NCI-H748 (cell line): Measurements from ENCODE around the gene ARHGEF18.
"Not testable (repeated sequence)": the region's sequence is repeated elsewhere in the genome, so short reads cannot be mapped to it uniquely, and the experiment has no call there.

ENCODE experiments used
- DNase-seq: peaks from one replicate; lab custom pipeline; 2025; ENCODE audit not compliant: unreplicated experiment; lab: John Stamatoyannopoulos, UW

ARHGEF18 gene

DNA sequence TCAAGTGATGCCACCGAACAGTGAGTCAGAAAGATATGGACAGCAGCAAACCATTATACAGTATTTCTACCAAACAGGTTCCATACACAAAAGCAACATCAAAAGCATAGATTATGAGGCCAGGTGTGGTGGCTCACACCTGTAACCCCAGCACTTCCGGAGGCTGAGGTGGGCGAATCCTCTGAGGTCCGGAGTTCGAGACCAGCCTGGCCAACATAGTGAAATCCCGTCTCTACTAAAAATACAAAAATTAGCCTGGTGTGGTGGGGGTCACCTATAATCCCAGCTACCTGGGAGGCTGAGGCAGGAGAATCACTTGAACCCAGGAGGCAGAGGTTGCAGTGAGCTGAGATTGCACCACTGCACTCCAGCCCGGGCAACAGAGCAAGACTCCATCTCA is 1.7 kb upstream of the ARHGEF18 start:
- DNase-seq: not testable (repeated sequence)

DNA sequence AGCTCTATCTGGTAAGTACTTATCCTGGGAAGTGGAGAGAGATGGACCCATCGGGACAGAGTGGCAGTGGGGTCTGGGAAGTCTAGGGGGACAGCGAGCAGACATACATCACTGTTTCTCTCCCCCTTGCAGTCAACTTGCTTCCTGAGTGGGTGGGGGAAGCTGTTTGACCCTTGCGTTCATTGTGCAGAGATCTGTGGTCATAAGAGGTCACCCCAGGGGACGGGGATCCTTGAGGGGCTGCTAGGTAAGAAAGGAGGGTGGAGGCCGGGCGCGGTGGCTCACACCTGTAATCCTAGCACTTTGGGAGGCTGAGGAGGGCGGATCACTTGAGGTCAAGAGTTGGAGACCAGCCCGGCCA is 474 bp downstream of the ARHGEF18 start:
- no peak for DNase-seq

DNA sequence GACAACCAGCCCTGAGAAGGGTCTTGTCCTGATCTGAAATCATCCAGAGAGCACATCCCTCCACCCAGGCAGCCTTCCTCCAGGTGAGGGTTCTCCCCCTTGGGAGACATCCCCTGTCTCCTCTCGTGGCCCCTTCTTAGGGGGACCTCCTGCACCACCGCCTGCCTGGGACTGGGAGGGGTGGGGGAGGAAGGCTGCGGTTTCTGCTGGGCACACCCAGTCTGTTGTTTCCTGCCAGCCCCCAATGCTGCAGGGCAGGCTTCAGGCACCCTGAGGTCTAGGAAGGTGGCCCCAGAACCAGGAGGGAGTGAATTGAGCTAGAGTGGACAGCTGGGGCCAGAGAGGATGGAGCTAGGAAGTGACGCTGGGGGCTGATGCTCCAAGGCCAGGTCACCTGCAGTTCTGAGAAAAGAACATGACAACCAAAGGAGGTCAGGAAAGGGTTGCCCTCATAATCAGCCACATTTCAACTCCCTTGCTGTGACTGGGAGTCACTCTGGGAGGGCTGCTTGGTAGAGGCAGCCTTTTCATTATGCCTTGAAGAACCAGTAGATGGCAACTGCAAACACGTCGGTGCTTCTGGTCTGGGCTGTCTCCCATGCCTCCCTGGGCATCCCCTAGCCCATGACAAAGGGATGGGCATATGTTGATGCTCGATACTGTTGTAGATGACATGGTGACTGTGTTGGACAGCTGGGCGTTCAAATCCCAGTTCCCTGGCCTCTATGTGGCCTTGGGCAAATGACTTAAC is 1.4 kb downstream of the ARHGEF18 start:
- DNase-seq: no peak

DNA sequence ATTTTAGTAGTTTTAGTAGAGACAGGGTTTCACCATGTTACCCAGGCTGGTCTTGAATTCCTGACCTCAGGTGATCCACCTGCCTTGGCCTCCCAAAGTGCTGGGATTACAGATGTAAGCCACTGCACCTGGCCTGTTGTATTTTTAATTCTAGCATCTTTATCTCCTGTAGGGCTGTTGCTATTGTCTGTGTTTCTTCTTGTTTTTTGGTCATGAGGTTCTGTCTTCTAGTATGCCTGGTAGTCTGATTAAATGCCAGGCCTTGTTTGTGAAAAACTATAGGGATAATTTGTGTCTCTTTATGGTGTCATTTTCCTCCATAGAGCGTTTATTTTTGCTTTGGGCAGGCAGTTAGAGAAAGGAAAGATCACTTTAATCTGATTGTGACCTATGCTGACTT is 3.1 kb downstream of the ARHGEF18 start:
- DNase-seq: no peak

DNA sequence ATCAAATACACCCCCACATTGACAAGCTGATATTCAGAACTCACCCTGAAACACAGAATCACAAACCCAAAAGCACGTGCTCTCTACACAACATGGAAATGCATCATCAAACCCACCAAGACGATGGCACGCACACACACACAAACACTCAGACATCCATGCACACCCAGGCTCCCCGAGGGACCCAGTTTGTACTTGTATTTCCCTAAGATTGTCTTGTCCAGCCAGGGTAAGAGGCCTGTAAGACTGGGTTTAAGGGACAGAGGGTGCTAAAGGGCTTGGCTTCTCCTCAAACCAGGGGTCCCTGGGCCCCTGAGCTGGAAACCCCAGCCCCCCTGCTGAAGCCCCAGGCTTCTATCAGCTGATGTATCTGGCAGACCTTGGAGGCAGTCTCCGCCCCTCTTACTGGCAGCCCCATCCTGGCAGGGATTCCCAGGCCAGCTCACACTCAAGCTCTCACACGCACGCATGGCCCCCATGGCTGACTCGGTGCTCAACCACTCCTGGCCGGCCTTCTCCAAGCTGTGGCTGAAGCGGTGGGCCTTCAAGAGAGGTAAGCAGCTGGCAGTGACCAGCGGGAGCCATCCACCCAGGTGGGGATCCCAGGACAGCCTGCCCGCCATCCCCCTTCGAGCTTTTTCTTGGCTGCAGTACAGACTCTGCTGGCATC is 6.5 kb downstream of the ARHGEF18 start:
- DNase-seq: no peak

DNA sequence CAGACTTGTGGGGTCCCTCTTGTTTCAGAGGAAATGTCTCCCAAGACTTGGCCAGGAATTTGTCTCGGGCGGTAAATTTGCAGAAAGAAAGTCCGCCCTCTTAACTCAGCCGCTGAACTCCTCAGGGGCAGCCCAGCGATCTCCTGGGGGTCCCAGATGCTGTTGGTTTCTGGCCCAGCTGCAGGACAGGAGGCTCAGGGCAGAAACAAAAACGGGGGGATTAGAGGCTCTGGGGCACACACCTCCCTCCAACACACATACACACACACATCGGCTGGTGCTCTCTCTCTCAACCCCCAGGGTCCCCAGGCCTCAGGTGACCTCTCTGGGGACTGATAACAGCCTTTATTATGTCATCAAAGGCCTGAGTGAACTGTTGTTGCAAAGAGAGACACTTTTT is 7.1 kb downstream of the ARHGEF18 start:
- no peak for DNase-seq

DNA sequence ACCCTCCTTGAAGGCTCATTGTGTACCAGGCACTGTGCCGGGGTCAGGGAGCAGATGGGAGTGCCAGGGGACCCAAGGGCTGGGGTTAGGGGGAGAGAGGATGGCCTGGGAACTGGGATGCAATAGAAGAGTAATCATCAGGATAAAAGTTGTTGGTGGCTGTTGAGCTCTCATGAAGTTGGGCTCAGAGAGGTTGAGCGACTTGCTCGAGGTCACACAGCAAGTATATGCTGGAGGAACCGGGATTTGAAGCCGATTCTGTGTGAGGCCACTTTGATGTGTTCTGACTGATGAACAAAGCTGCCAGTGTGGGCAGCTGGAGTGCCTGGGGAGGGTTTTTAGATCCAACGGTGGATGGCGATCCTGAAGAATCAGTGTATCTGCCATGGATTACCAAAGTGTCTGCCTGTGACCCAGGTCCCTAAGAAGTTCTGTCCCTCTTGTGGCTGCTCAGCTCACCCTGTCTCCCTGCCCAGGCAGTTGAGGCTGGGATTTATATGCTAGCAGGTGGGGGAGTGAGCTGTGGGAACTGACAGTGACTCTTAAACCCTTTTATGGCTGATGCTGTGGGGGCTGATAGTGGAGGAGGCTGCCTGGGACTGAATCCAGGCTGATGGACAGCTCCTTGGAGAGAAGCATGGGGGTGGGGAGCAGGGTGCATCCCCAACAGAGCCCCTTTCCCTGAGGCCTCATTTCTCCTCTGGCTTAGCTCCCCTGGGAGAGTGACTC is 8.3 kb downstream of the ARHGEF18 start:
- DNase-seq: no peak

DNA sequence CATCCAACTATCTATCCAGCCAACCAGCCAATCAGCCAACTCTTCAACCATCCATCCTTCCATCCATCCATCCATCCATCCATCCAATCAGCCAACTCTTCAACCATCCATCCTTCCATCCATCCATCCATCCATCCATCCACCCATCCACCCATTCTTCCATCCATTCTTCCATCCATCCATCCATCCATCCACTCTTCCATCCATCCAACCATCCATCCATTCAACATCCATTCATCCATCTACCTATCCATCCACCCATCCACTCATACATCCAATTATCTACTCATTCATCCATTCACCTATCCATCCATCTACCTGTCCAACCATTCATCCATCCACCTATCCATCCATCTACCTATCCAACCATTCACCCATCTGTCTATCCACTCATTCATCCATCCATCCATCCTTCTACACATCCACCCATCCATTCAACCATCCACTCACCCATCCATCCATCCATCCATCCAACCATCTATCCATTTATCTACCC is 9.4 kb downstream of the ARHGEF18 start:
- DNase-seq: no peak

DNA sequence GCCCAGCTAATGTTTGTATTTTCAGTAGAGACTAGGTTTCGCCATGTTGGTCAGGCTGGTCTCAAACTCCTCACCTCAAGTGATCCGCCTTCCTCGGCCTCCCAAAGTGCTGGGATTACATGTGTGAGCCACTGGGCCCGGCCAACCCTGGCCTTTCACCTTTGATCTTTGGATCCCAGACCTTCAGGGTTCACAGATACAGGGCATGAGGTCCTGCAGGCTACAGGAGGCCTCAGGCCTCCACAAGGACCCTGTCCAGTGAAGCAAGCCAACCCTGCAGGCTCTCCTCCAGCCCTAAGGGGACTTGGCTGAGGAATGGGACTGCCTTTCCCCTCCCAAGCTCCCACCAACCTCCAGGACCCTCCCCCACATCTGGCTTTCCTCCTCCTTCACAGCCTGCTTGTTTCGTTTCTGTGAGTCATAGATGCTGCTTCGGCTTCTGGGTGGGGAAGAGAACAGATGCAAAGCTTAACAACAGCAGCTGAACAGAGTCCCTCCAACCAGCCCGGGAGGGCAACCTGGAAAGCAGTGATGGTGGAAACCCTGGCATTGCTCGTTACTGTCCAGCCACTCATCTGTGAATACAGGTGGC is 11.8 kb downstream of the ARHGEF18 start:
- no peak for DNase-seq

DNA sequence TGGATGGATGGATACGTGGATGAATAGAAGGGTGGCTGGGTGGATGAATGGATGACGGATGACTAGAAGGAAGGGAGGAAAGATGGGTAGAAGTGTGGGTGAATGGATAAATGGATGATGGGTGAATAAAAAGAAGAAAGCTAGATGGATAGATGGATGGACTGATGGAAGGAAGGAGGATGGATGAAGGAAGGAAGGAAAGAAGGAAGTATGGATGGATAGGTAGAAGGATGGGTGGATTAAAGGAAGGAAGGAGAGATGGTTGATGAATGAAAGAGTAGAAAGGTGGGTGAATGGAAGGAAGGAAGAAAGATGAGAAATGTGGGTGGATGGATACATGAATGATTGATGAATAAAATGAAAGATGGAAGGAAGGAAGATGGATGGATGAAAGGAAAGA is 14.5 kb downstream of the ARHGEF18 start:
- no peak for DNase-seq

DNA sequence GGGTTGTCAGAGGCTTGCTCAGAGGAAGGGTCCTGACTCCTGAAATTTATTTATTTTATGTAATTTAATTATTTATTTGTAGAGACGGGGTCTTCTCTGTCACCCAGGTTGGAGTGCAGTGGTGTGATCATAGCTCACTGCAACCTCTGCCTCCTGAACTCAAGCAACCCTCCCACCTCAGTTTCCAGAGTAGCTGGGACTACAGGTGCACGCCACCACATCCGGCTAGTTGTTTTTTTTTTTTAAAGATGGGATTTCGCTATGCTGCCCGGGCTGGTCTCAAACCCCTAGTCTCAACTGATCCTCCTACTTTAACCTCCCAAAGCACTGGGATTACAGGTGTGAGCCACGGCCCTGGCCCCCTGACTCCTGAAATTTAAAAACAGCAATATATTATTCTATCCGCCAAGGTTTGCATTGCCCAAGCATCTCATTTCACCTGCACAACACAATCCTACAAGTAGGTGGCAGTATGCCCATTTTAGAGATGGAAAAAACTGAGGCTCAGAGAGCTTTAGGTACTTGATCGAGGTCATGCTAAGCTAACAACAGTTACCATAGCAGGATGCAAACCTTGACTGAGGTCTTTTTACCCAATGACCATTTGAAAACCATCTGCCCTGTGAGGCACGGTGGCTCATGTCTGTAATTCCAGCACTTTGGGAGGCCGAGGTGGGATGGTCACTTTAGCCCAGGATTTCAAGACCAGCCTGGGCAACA is 18.1 kb downstream of the ARHGEF18 start:
- peak; percentile 43 for DNase-seq

DNA sequence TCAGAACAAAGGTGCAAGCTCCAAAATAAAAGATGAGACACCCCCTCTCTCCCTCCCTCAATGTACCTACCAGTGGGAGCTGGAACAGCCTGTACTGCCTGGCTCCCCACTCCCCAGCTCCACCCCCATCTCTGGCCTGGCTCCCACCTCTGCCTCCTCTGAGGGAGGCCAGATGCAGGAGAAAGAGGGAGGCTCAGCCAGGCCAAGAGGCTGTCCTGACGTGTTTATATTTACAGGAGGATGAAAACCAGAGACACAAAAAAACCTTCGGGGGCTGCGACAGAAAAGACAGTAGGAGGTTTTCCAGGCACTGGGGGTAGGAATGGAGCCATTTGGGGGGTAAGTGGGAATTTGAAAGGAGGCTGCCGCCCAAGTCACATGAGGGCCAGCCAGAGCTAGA is 19.7 kb downstream of the ARHGEF18 start:
- no peak for DNase-seq

DNA sequence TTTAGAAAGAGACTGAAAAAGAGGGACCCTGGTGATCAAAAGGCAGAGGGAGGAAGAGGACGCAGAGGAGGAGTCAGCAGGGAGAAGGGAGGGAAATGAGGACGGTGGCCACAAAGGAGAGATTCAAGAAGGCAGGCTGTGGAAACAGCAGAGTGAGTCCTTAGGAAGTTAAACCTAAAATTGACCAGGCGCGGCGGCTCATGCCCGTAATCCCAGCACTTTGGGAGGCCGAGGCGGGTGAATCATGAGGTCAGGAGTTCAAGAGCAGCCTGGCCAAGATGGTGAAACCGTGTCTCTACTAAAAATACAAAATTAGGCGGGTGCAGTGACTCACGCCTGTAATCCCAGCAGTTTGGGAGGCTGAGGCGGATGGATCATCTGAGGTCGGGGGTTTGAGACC is 20.1 kb downstream of the ARHGEF18 start:
- DNase-seq: not testable (repeated sequence)

DNA sequence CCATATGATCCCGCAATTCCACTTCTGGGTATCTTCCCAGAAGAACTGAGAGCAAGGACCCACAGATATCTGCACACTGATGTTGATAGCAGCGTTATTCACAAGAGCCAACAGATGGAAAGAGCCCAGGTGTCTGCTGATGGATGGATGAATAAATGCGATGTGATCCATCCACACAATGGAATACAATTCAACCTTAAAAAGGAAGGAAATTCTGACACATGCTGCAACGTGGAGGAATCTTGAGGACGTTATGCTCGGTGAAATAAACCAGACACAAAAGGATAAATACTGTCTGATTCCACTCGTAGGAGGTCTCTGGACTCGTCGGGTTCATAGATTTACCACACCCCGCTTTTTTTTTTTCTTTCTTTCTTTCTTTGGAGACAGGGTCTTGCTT is 21.8 kb downstream of the ARHGEF18 start:
- no peak for DNase-seq

DNA sequence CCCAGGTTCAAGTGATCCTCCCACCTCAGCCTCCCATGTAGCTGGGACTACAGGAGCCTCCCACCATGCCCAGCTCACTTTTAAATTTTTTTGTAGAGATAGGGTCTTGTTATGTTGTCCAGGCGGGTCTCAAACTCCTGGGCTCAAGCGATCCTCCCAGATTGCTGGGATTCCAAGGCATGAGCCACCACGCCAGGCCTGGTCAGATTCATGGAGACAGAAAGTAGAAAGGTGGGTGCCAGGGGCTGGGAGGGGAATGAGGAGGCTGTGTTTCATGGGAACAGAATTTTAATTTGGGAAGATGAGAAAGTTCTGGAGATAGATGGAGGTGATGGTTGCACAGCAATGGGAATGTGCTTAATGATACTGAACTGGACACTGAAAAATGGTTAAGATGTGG is 22.3 kb downstream of the ARHGEF18 start:
- no peak for DNase-seq

DNA sequence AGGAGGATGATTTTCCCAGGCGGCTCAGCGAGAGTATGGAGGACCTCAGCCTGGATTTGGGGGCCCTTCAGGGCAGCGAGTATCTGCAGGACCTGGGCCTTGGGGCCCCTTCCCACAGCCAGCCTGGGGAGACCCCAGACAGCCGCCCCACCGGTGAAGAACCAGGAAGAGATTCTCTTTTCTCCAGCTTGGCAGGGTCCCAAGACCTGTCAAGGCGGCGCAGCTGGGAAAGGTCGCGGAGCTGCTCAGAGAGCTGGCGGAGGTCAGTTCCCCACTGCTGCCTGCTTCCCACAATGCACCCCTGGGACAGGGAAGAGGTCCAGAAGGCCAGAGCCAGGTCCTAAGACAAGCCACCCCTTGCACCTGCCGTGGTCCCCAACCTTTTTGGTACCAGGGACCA is 24.1 kb downstream of the ARHGEF18 start:
- no peak for DNase-seq

DNA sequence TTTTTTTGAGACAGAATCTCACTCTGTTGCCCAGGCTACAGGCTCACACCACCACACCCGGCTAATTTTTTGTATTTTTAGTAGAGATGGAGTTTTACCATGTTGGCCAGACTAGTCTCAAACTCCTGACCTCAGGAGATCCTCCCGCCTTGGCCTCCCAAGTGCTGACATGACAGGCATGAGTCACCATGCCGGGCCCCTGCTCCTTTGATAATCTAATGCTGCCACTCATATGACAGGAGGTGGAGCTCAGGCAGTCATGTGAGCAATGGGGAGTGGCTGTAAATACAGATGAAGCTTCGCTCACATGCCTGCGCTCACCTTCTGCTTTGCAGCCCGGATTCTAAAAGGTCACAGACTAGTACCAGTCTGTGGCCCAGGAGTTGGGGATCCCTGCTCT is 25.1 kb downstream of the ARHGEF18 start:
- no peak for DNase-seq

DNA sequence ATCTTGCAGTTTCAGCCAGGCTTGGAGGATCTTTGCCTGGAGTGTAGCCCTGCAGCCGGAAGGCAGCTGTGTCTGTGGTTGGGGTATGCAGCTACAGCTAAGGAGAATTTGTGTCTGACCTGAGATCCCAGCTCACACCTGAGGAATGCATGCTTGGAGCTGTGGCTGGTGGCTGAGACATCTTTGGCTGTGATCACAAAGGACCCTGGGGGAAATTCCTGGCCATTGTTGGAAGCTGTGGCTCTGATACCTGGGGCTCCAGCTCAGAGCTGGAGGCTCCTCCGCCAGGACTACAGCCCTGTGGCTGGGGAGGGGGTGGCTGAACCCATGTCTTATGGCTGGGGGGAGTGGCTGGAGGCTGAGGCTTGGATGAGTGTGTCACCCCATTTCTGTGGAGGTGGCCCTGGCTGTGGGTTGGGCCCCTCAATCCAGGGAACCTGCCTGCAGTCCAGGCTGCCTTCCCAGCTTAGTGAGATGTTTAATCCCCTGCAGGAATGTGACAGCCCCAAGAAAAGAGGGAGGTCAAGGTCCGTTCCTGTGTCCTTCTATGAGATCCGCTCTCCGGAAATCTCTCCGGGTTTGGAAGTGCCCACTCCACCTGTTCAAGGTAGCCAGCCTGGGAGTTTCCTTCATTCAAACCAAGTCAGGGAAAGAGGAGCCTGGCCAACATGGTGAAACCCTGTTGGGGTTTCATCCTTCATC is 27.6 kb downstream of the ARHGEF18 start:
- no peak for DNase-seq

DNA sequence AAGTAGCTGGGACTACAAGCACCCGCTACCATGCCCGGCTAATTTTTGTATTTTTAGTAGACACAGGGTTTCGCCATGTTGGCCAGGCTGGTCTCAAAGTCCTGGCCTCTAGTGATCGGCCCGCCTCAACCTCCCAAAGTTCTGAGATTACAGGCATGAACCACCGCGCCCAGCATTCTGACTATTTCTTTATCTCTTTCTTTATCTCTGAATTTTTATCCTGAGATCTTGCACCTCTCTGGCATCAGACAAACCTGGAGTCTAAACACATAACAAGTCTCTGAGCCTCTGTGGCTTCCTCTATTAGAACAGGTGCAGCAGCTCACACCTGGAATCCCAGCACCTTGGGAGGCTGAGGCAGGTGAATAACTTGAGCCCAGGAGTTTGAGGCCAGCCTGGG is 28.5 kb downstream of the ARHGEF18 start:
- DNase-seq: no peak

DNA sequence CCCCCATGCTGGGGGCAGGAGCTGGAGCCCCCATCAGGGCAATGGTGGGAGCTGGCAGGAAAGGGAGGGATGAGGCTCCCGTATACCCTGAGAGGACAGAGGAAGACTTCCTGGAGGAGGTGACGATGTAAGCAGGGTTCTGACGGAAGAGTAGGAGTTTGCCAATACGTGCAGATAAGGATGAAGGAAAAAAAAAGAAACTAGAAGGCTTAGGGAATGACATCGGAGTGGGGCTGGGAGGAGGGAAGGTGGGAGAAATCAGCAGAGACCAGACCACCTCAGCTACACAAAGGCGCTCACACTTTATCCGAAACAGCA is 32.3 kb downstream of the ARHGEF18 start:
- no peak for DNase-seq

DNA sequence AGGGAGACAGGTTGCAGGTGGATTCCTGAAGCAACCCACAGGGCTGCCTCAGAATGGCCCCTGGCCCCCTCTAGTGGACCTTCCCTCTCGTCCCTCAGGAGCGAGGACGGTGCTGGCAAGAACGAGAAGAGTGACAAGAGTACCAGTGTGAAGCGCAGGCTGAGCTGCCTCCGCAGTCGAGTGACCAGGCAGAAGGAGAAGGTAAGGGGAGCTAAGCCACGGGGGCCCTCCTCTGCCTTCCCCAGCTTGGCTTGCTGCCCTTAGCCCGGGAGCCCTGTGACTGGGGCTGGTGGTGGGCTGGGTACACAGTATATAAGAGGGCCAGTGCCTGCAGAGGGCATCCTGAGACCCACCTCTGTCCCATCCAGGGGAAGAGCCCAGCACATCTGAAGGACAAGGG is 34.0 kb downstream of the ARHGEF18 start:
- no peak for DNase-seq
